IMR-90 (cell line): ENCODE results near the gene OTOGL. TPM values are rescaled to one million over a fixed set of nuclear protein-coding genes. Genes with fewer than 3 reads are reported as not detected.

Experiments used
- ATAC-seq: fragments of 200-7000 bp; cut with Tn5 transposase; 2 replicates; pipeline ENCODE4 v1.9.1; 2020; ENCODE audit warnings: low read depth, mild to moderate bottlenecking, moderate library complexity
- BruUV-seq: library from RNA; stranded (reverse); fragments of 400-500 nt; replicated peaks from 2 replicates; lab custom pipeline; 2021; lab: Mats Ljungman, UMichigan
- CTCF ChIA-PET: fragments of 300-600 bp; formaldehyde crosslinking; extraction: SDS; loops from one replicate; lab custom pipeline; 2021; ENCODE audit warnings: antibody characterized with exemption; lab: Yijun Ruan, JAX
- POLR2A ChIA-PET: fragments of 300-600 bp; sonication (Branson Sonifier 250); formaldehyde crosslinking; loops from one replicate; lab custom pipeline; 2022; ENCODE audit warnings: antibody characterized with exemption; ENCODE audit not compliant: unreplicated experiment; lab: Charles Lee
- DNase-seq: peaks from one replicate; pipeline ENCODE4 v3.0.0; 2013
- H2AFZ ChIP-seq: replicated peaks from 2 replicates; pipeline ENCODE3; 2013; ENCODE audit warnings: low read length, mild to moderate bottlenecking; ENCODE audit not compliant: poor library complexity
- H2AK5ac ChIP-seq: 2 replicates; pipeline ENCODE4 v1.6.1; 2013; ENCODE audit warnings: low read depth, low read length, inconsistent platforms
- H2AK9ac ChIP-seq: replicated peaks from 2 replicates; pipeline ENCODE3; 2013; ENCODE audit warnings: mild to moderate bottlenecking, low read depth, low read length, moderate library complexity; ENCODE audit not compliant: poor library complexity
- H2BK120ac ChIP-seq: 2 replicates; pipeline ENCODE4 v1.6.1; 2013; ENCODE audit warnings: low read depth, low read length, inconsistent platforms
- H2BK15ac ChIP-seq: 3 replicates; pipeline ENCODE4 v1.6.1; 2013; ENCODE audit warnings: low read depth, low read length, inconsistent platforms
- H2BK20ac ChIP-seq: 2 replicates; pipeline ENCODE4 v1.6.1; 2013; ENCODE audit warnings: low read depth, mild to moderate bottlenecking, inconsistent platforms, low read length, moderate library complexity
- H2BK5ac ChIP-seq: 2 replicates; pipeline ENCODE4 v1.6.1; 2013; ENCODE audit warnings: mild to moderate bottlenecking, low read depth, low read length, inconsistent platforms; ENCODE audit not compliant: poor library complexity, severe bottlenecking
- H3K14ac ChIP-seq: replicated peaks from 2 replicates; pipeline ENCODE4 v1.6.1; 2013; ENCODE audit warnings: low read depth, low read length, inconsistent platforms
- H3K18ac ChIP-seq: 2 replicates; pipeline ENCODE4 v1.6.1; 2013; ENCODE audit warnings: low read depth, low read length, control low read depth
- H3K23ac ChIP-seq: 2 replicates; pipeline ENCODE4 v1.6.1; 2013; ENCODE audit warnings: low read depth, low read length, inconsistent platforms
- H3K27ac ChIP-seq: 2 replicates; pipeline ENCODE4 v1.5.1; 2013; ENCODE audit warnings: mild to moderate bottlenecking, control low read depth, low read length; ENCODE audit not compliant: insufficient read depth
- H3K27me3 ChIP-seq: 2 replicates; pipeline ENCODE4 v1.6.1; 2013; ENCODE audit warnings: low read length; ENCODE audit not compliant: control insufficient read depth, insufficient read depth
- H3K36me3 ChIP-seq: 2 replicates; pipeline ENCODE4 v1.6.1; 2013; ENCODE audit warnings: low read length, mixed read lengths; ENCODE audit not compliant: control insufficient read depth, insufficient read depth
- H3K4ac ChIP-seq: 2 replicates; pipeline ENCODE4 v1.6.1; 2013; ENCODE audit warnings: low read depth, low read length, inconsistent platforms
- H3K4me1 ChIP-seq: 2 replicates; pipeline ENCODE4 v1.6.1; 2013; ENCODE audit warnings: low read length, mixed read lengths; ENCODE audit not compliant: control insufficient read depth, insufficient read depth
- H3K4me2 ChIP-seq: 2 replicates; pipeline ENCODE4 v1.6.1; 2013; ENCODE audit warnings: low read depth, mild to moderate bottlenecking, control low read depth, low read length, moderate library complexity
- H3K4me3 ChIP-seq: 2 replicates; pipeline ENCODE4 v1.5.1; 2013; ENCODE audit warnings: low read depth, mild to moderate bottlenecking, control low read depth, low read length, moderate library complexity; ENCODE audit not compliant: insufficient read depth
- H3K56ac ChIP-seq: 2 replicates; pipeline ENCODE4 v1.6.1; 2013; ENCODE audit warnings: low read length, inconsistent platforms; ENCODE audit not compliant: insufficient read depth; ENCODE audit errors: extremely low read depth
- H3K79me1 ChIP-seq, 2 experiments: 2 replicates each; pipeline ENCODE4 v1.6.1; 2013; ENCODE audit warnings: low read length in 2 of 2, inconsistent platforms in 1 of 2, low read depth in 1 of 2
- H3K9ac ChIP-seq: 2 replicates; pipeline ENCODE4 v1.6.1; 2013; ENCODE audit warnings: low read depth, low read length, control low read depth
- H3K9me1 ChIP-seq: 2 replicates; pipeline ENCODE4 v1.6.1; 2013; ENCODE audit warnings: low read length, inconsistent platforms; ENCODE audit not compliant: insufficient read depth
- H3K9me3 ChIP-seq: 2 replicates; pipeline ENCODE4 v1.6.1; 2013; ENCODE audit warnings: low read length; ENCODE audit not compliant: control insufficient read depth, insufficient read depth
- H4K20me1 ChIP-seq: 2 replicates; pipeline ENCODE4 v1.6.1; 2013; ENCODE audit warnings: low read length, inconsistent platforms; ENCODE audit not compliant: insufficient read depth
- H4K5ac ChIP-seq: 2 replicates; pipeline ENCODE4 v1.6.1; 2013; ENCODE audit warnings: mild to moderate bottlenecking, low read depth, low read length, control low read depth
- H4K8ac ChIP-seq, 2 experiments: 2 replicates each; pipeline ENCODE4 v1.6.1; 2013; ENCODE audit warnings: low read depth in 2 of 2, low read length in 2 of 2, control low read depth in 1 of 2, inconsistent platforms in 1 of 2
- H4K91ac ChIP-seq: 2 replicates; pipeline ENCODE4 v1.6.1; 2013; ENCODE audit warnings: low read depth, low read length, inconsistent platforms; ENCODE audit not compliant: insufficient read depth
- ELK1 ChIP-seq: fragments of 150-350 bp; IDR thresholded peaks from 2 replicates; pipeline ENCODE4 v1.6.1; 2016; ENCODE audit warnings: low read depth, mild to moderate bottlenecking, low read length, moderate library complexity, borderline replicate concordance
- MAZ ChIP-seq: IDR thresholded peaks from 2 replicates; pipeline ENCODE4 v1.6.1; 2012; ENCODE audit warnings: low read depth, mild to moderate bottlenecking, low read length, improper control_type of control experiment, moderate library complexity, borderline replicate concordance
- RAD21 ChIP-seq: IDR thresholded peaks from 2 replicates; pipeline ENCODE4 v1.6.1; 2012; ENCODE audit warnings: low read length, improper control_type of control experiment
- SMC3 ChIP-seq: fragments of 150-350 bp; IDR thresholded peaks from 2 replicates; pipeline ENCODE4 v1.6.1; 2016; ENCODE audit warnings: low read depth, mild to moderate bottlenecking, antibody characterized with exemption, low read length, moderate library complexity
- WGBS, 2 experiments: methylation state at CpG; one replicate each; pipeline versions ENCODE4 v1.1.5 to v1.1.7; 2013; ENCODE audit warnings: missing lambda C conversion rate in 2 of 2; ENCODE audit not compliant: insufficient read length in 1 of 2; ENCODE audit errors: extremely low coverage in 2 of 2; 5-methylcytosine and 5-hydroxymethylcytosine counted together
- dilution Hi-C: fragments of 300-500 bp; cut with HindIII; formaldehyde crosslinking; loops from one replicate; pipeline ENCODE4 v1.14.3; 2018; ENCODE audit warnings: low sequenced_read_pairs; ENCODE audit not compliant: unreplicated experiment
- in situ Hi-C: fragments of 300-500 bp; cut with MboI; formaldehyde crosslinking; loops from 3 replicates; pipeline ENCODE4 v1.14.3; 2019; ENCODE audit warnings: low sequenced_read_pairs, inconsistent platforms, mixed read lengths
- intact Hi-C: fragments of 100-400 bp; cut with micrococcal nuclease; formaldehyde crosslinking; loops from 2 replicates; pipeline ENCODE4 v1.10.0; 2022
- polyA plus RNA-seq, 3 experiments: library from polyadenylated mRNA; depleted of rRNA; stranded (reverse); fragments of >200 nt; gene quantifications; 2 replicates each; pipeline ENCODE4 v1.2.3, GENCODE V29; 2012; ENCODE audit warnings: low replicate concordance in 1 of 3
- total RNA-seq: library from RNA; depleted of rRNA; stranded (reverse); fragments of >200 nt; gene quantifications from 2 replicates; pipeline ENCODE4 v1.2.3, GENCODE V29; 2012

OTOGL gene
- total and polyA plus RNA-seq, 2 of the 4 experiments (the other 2 are of a cell fraction) = 0.10 to 0.18 TPM

- WGBS, 2 experiments = no CpG with 5 or more reads among the region's 4 CpGs
- in situ Hi-C loops (loop anchor here (10.0 kb wide), 1 partner anchor 858 kb away; no protein-coding TSS in a partner anchor), intact Hi-C loops (loop anchor here (5.0 kb wide), 1 partner anchor 35 kb away; no protein-coding TSS in a partner anchor), dilution Hi-C loops (no loop called here)
- no TSS peak for BruUV-seq
- no peak overlapping the region for H4K91ac ChIP-seq
- H2AK9ac ChIP-seq = no peak overlapping the region
- no peaks in the 10 kb centered on the region for H3K9me3 ChIP-seq
- no peak for ATAC-seq
- peaks cover 2% of the 10 kb centered on the region for H3K4me1 ChIP-seq
- no peaks in the 10 kb centered on the region for H3K9me1 ChIP-seq
- no peak overlapping the region for H2AK5ac ChIP-seq
- H3K14ac ChIP-seq = no peak overlapping the region
- no peaks in the 10 kb centered on the region for H3K79me1 ChIP-seq
- H3K27ac ChIP-seq = no peak overlapping the region
- no peak overlapping the region; the same call in 1 of the 2 replicates for H3K18ac ChIP-seq
- no peak overlapping the region for H3K23ac ChIP-seq
- H4K20me1 ChIP-seq = no peaks in the 10 kb centered on the region
- no peak overlapping the region for H2AFZ ChIP-seq
- CTCF ChIA-PET = no interaction called here
- no peaks in the 10 kb centered on the region for H3K27me3 ChIP-seq
- no peak overlapping the region for H4K8ac ChIP-seq
- H3K56ac ChIP-seq = no peak overlapping the region
- H3K9ac ChIP-seq = no peak overlapping the region
- H2BK5ac ChIP-seq = no peak overlapping the region
- no peak overlapping the region for H4K5ac ChIP-seq
- no peak overlapping the region for H2BK15ac ChIP-seq
- H2BK20ac ChIP-seq = no peak overlapping the region
- no peak for TF ChIP-seq RAD21
- no peak for TF ChIP-seq MAZ
- TF ChIP-seq ELK1 = no peak
- TF ChIP-seq SMC3 = no peak
- no peak overlapping the region for H3K4me3 ChIP-seq
- no peak overlapping the region for H3K4ac ChIP-seq
- no peak for DNase-seq
- H2BK120ac ChIP-seq = no peak overlapping the region
- POLR2A ChIA-PET = no interaction called here
- no peak overlapping the region for H3K4me2 ChIP-seq
- no peaks in the 10 kb centered on the region for H3K36me3 ChIP-seq
Observed at GRCh38 chr12:80262771-80263170, 163.4 kb downstream of the OTOGL start.
